GM18499 (cell line): ENCODE data around the gene C2orf78.

ENCODE experiments used
- ATAC-seq: cut with Tn5 transposase; IDR thresholded peaks from one replicate; pipeline ENCODE4 v1.9.1; 2021; ENCODE audit warnings: moderate number of reproducible peaks; ENCODE audit not compliant: insufficient read depth, unreplicated experiment

Gene C2orf78

GRCh38 chr2:73836141-73836943 is 52.4 kb downstream of the C2orf78 start:
- no peak for ATAC-seq

- no peak for ATAC-seq
Observed at GRCh38 chr2:73837847-73838585, 54.0 kb downstream of the C2orf78 start.

GRCh38 chr2:73838889-73839534 is 55.0 kb downstream of the C2orf78 start:
- no peak for ATAC-seq

- no peak for ATAC-seq
Observed at GRCh38 chr2:73839653-73840411, 55.8 kb downstream of the C2orf78 start.

DNA sequence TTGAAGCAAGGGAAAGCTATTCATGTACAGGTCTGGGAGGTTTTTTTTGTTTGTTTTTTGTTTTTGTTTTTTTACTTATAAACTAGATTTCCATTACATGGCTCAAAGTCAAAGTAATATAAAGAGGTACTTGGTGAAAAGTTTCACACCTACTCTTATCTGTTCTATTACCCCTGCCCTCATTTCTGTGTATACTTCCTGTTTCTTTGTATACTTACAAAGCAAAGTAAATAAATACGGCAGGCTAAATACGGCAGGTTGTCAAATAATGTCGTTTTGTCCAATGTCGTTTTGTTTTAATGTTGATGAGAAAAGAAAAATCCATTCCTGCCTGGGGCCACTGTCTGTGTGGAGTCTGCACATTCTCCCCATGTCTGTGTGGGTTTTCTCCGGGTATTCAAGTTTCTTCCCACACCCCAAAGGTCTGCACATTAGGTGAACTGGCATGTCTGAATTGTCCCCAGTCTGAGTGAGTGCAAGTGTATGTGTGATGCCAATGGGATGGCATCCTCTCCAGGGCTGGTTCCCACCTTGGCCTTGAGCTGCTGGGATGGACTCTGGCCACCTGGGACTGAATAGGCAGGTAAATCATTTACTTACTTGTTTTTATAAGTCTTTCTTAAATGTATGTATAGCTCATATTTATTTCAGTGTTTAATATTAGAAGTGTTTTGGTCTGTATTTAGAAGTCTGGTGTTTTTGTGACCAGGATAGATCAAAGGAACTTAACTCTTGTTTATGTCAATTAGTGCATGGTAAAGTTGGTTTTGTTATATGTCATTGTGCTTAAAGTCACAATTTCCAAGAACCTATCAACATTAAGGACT is 58.1 kb downstream of the C2orf78 start:
- ATAC-seq, result no peak

DNA sequence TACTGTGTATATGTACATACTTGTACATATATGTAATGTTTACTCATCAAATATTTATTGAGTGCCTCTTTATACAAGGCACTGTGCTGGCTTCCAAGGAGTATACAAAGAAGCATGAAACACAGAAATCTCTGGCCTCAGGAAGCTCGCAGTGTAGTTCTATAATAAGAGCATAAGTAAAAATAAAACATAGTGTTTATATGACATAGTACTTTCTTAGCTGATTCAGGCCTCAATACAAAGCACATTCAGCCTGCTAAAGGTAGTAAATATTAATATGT is 58.7 kb downstream of the C2orf78 start:
- ATAC-seq, result no peak

DNA sequence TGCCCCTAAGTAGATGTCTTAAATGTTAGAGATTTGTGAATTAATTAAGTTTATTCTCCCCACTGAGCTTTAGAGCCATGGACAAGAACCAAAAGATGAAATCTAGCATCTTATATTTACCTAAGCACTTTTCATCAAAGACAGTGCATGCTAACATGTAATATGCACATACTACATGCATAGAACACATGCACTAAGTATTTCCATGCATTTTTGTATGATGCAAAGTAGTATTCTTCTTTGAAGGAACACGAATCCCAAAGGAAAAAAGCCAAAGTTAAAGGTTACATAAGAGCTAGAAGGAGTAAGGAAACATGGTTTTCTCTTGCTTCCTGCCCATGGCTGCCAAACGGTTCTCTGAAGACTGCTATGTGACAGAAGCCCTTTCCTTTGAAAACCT is 60.1 kb downstream of the C2orf78 start:
- no peak for ATAC-seq

GRCh38 chr2:73850009-73850408 is 66.0 kb downstream of the C2orf78 start:
- no peak for ATAC-seq

- no peak for ATAC-seq
Observed at GRCh38 chr2:73851274-73851673, 67.3 kb downstream of the C2orf78 start.

- no peak for ATAC-seq
Observed at GRCh38 chr2:73852020-73852419, 68.0 kb downstream of the C2orf78 start.

GRCh38 chr2:73855526-73855925 is 71.5 kb downstream of the C2orf78 start:
- no peak for ATAC-seq

DNA sequence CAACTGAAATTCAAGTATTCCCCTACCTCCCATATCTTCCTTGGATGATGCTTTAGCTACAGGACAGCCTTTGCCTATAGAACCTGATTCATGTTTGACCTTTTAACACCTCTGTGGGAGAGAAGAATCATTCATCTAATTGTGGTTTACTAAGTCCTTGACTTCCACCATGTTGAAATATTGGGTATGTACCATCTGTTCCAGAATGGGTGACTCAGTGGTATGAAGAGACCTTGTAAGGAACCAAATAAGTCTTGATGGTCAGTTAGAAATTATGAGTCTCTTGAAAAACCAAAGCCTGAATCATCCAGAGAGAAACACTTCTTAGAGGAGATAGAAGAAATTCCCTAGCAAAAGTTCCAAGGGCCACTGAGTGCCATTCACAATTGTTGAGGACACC is 72.2 kb downstream of the C2orf78 start:
- no peak for ATAC-seq

- ATAC-seq, result no peak
Observed at GRCh38 chr2:73859721-73860586, 76.0 kb downstream of the C2orf78 start.

DNA sequence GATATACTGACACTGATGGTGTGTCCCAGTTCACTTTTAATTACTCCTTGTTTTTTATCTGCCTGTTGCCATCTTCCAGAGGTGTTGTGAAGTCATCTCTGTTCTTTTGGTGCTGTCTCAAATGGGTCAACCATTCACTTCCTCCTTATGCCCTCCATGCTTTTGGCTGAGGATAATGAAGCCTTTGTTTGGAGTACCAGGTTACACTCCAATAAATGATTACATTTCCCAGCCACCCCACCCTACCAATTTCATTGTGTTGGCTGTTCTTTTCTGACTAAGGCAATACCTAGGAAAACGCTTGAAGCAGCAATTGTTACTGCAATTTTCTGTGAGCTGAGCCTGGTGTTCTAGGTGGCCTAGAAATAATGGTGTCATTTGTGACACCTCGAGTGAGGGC is 79.0 kb downstream of the C2orf78 start:
- ATAC-seq, result no peak
